HepG2 (cell line): ENCODE measurements around the gene GRB10. TPM values are rescaled to one million over a fixed set of nuclear protein-coding genes. Genes with fewer than 3 reads are reported as not detected.

Source experiments
- GATAD2A ChIP-seq: IDR thresholded peaks from 2 replicates; pipeline ENCODE4 v1.6.1; 2016
- TBP ChIP-seq: sonication (generic); formaldehyde crosslinking; IDR thresholded peaks from 2 replicates; pipeline ENCODE4 v1.5.0; 2020; ENCODE audit warnings: missing genetic modification reagents
- TEAD3 ChIP-seq: optimal IDR thresholded peaks from 2 replicates; pipeline ENCODE3; 2016; ENCODE audit warnings: borderline replicate concordance
- TGIF2 ChIP-seq: IDR thresholded peaks from 2 replicates; pipeline ENCODE4 v1.6.1; 2016; ENCODE audit warnings: control low read depth, missing compliant biosample characterization
- polyA plus RNA-seq, 8 experiments: library from polyadenylated mRNA; depleted of rRNA in 3 of 8; stranded (reverse) in 7 of 8; unstranded in 1 of 8; fragments of >200 nt; fragmentation: Illumina TruSeq in 4 of 8; extraction: Trizol in 4 of 8; gene quantifications; 2 replicates each; pipeline versions ENCODE4 v1.2.1 to v1.2.3, GENCODE V29; 2011 to 2016; ENCODE audit warnings: low read depth in 4 of 8, missing spikeins in 1 of 8, mixed read lengths in 1 of 8; ENCODE audit not compliant: insufficient read depth in 1 of 8
- total RNA-seq, 5 experiments: library from RNA; depleted of rRNA; stranded (reverse); fragments of >200 nt; fragmentation: Illumina TruSeq; extraction: Trizol; gene quantifications; 2 replicates each; pipeline ENCODE4 v1.2.3, GENCODE V29; 2016; ENCODE audit warnings: low read depth in 1 of 5
- TF ChIP-seq, protein P1 (sequence below), 2 experiments: fragments of 450-650 bp in 1 of 2; sonication (generic) in 1 of 2; formaldehyde crosslinking in 1 of 2; IDR thresholded peaks; 2 replicates each; pipeline versions ENCODE4 v1.6.1 to v1.8.0; 2016 to 2022; ENCODE audit warnings: antibody characterized with exemption in 1 of 2, mild to moderate bottlenecking in 1 of 2, missing genetic modification reagents in 1 of 2
- TF ChIP-seq, protein P2 (sequence below): sonication (generic); formaldehyde crosslinking; IDR thresholded peaks from 2 replicates; pipeline ENCODE4 v1.4.0; 2020; ENCODE audit warnings: missing genetic modification reagents
- TF ChIP-seq, protein P3 (sequence below): sonication (generic); formaldehyde crosslinking; IDR thresholded peaks from 2 replicates; pipeline ENCODE4 v1.4.0; 2020; ENCODE audit warnings: missing genetic modification reagents
- TF ChIP-seq, protein P4 (sequence below): sonication (generic); formaldehyde crosslinking; IDR thresholded peaks from 2 replicates; pipeline ENCODE4 v1.4.0; 2020; ENCODE audit warnings: mild to moderate bottlenecking, missing genetic modification reagents

Gene GRB10
- total and polyA plus RNA-seq, 2 of the 13 experiments (the other 11 are each of a cell fraction or from before 2014, with no cell fraction given) = 4.0 to 6.8 TPM

DNA sequence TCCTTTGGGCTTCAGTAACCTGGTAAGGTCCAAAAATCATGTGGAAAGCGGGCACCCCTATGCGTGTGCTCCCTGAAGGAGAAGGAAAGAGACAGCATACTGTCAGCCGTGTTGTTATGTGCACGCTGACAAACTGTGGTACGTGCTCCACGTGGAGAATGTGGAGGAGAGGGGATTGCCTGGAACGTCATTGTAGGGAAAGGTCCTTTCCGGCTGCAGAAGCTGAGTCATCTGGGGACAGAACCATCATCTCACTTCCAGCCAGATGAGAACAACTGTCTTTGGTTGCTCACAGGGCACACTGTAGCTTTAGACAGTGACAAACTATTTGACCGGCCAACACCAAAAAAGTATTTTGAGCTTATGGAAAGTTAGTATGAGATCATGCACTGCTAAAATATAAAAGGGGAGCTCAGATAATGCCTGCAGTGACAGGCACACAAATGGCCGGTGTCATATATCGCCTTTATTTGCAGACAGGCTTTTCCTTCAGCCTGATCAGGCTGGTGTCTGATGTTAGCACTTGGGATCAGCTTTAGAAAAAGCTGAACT, 38.8 kb upstream of the GRB10 start (continued):
- TF ChIP-seq, protein P1, sequence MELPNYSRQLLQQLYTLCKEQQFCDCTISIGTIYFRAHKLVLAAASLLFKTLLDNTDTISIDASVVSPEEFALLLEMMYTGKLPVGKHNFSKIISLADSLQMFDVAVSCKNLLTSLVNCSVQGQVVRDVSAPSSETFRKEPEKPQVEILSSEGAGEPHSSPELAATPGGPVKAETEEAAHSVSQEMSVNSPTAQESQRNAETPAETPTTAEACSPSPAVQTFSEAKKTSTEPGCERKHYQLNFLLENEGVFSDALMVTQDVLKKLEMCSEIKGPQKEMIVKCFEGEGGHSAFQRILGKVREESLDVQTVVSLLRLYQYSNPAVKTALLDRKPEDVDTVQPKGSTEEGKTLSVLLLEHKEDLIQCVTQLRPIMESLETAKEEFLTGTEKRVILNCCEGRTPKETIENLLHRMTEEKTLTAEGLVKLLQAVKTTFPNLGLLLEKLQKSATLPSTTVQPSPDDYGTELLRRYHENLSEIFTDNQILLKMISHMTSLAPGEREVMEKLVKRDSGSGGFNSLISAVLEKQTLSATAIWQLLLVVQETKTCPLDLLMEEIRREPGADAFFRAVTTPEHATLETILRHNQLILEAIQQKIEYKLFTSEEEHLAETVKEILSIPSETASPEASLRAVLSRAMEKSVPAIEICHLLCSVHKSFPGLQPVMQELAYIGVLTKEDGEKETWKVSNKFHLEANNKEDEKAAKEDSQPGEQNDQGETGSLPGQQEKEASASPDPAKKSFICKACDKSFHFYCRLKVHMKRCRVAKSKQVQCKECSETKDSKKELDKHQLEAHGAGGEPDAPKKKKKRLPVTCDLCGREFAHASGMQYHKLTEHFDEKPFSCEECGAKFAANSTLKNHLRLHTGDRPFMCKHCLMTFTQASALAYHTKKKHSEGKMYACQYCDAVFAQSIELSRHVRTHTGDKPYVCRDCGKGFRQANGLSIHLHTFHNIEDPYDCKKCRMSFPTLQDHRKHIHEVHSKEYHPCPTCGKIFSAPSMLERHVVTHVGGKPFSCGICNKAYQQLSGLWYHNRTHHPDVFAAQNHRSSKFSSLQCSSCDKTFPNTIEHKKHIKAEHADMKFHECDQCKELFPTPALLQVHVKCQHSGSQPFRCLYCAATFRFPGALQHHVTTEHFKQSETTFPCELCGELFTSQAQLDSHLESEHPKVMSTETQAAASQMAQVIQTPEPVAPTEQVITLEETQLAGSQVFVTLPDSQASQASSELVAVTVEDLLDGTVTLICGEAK (IDR thresholded peaks at IDR 0.05) = no peak
- TF ChIP-seq, protein P1 (CRISPR knock-in tag; IDR thresholded peaks at IDR 0.05) = 0 out of 2 replicates have a peak, but pooled peaks have one; percentile 24
- TF ChIP-seq, protein P2, sequence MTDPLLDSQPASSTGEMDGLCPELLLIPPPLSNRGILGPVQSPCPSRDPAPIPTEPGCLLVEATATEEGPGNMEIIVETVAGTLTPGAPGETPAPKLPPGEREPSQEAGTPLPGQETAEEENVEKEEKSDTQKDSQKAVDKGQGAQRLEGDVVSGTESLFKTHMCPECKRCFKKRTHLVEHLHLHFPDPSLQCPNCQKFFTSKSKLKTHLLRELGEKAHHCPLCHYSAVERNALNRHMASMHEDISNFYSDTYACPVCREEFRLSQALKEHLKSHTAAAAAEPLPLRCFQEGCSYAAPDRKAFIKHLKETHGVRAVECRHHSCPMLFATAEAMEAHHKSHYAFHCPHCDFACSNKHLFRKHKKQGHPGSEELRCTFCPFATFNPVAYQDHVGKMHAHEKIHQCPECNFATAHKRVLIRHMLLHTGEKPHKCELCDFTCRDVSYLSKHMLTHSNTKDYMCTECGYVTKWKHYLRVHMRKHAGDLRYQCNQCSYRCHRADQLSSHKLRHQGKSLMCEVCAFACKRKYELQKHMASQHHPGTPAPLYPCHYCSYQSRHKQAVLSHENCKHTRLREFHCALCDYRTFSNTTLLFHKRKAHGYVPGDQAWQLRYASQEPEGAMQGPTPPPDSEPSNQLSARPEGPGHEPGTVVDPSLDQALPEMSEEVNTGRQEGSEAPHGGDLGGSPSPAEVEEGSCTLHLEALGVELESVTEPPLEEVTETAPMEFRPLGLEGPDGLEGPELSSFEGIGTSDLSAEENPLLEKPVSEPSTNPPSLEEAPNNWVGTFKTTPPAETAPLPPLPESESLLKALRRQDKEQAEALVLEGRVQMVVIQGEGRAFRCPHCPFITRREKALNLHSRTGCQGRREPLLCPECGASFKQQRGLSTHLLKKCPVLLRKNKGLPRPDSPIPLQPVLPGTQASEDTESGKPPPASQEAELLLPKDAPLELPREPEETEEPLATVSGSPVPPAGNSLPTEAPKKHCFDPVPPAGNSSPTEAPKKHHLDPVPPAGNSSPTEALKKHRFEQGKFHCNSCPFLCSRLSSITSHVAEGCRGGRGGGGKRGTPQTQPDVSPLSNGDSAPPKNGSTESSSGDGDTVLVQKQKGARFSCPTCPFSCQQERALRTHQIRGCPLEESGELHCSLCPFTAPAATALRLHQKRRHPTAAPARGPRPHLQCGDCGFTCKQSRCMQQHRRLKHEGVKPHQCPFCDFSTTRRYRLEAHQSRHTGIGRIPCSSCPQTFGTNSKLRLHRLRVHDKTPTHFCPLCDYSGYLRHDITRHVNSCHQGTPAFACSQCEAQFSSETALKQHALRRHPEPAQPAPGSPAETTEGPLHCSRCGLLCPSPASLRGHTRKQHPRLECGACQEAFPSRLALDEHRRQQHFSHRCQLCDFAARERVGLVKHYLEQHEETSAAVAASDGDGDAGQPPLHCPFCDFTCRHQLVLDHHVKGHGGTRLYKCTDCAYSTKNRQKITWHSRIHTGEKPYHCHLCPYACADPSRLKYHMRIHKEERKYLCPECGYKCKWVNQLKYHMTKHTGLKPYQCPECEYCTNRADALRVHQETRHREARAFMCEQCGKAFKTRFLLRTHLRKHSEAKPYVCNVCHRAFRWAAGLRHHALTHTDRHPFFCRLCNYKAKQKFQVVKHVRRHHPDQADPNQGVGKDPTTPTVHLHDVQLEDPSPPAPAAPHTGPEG (CRISPR knock-in tag) = no peak
- TF ChIP-seq GATAD2A (CRISPR knock-in tag) = peak; percentile 9; the same call in 1 of the 2 replicates
- no peak for TF ChIP-seq TBP (CRISPR knock-in tag)
- TF ChIP-seq, protein P3, sequence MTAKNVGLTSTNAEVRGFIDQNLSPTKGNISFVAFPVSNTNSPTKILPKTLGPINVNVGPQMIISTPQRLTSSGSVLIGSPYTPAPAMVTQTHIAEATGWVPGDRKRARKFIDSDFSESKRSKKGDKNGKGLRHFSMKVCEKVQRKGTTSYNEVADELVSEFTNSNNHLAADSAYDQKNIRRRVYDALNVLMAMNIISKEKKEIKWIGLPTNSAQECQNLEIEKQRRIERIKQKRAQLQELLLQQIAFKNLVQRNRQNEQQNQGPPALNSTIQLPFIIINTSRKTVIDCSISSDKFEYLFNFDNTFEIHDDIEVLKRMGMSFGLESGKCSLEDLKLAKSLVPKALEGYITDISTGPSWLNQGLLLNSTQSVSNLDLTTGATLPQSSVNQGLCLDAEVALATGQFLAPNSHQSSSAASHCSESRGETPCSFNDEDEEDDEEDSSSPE = no peak
- TF ChIP-seq, protein P4, sequence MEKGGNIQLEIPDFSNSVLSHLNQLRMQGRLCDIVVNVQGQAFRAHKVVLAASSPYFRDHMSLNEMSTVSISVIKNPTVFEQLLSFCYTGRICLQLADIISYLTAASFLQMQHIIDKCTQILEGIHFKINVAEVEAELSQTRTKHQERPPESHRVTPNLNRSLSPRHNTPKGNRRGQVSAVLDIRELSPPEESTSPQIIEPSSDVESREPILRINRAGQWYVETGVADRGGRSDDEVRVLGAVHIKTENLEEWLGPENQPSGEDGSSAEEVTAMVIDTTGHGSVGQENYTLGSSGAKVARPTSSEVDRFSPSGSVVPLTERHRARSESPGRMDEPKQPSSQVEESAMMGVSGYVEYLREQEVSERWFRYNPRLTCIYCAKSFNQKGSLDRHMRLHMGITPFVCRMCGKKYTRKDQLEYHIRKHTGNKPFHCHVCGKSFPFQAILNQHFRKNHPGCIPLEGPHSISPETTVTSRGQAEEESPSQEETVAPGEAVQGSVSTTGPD (CRISPR knock-in tag) = no peak
- TF ChIP-seq TEAD3 (CRISPR knock-in tag) = peak; percentile 70
- TF ChIP-seq TGIF2 (CRISPR knock-in tag) = peak; percentile 58; the same call in 1 of the 2 replicates
